Activated CD8-positive, alpha-beta T cell treated with anti-CD3 and anti-CD28 coated beads, Interleukin-2, amount 10 ng/mL, durations not matched to agents 7 days and 5 days (primary cell): ENCODE results near the gene LATS2. TPM values are rescaled to one million over a fixed set of nuclear protein-coding genes. Genes with fewer than 3 reads are reported as not detected.

Experiments used
- ATAC-seq: fragments of 150-1000 bp; cut with Tn5 transposase; one replicate; pipeline ENCODE4 v1.10.0; 2021; ENCODE audit warnings: moderate library complexity
- CTCF ChIA-PET: fragments of 350-600 bp; sonication (Branson Sonifier 250); formaldehyde crosslinking; loops from one replicate; lab custom pipeline; 2021; ENCODE audit warnings: antibody characterized with exemption; lab: Charles Lee
- POLR2A ChIA-PET: fragments of 350-600 bp; sonication (Branson Sonifier 250); formaldehyde crosslinking; loops from one replicate; lab custom pipeline; 2021; ENCODE audit warnings: antibody characterized with exemption; lab: Charles Lee
- DNase-seq: peaks from one replicate; pipeline ENCODE4 v3.0.0-alpha.2; 2020
- H3K27ac Mint-ChIP-seq: one replicate; pipeline ENCODE4 v1.8.0; 2021; ENCODE audit warnings: mild to moderate bottlenecking, mixed read lengths
- H3K27me3 Mint-ChIP-seq: one replicate; pipeline ENCODE4 v1.8.0; 2021; ENCODE audit warnings: low read depth, mixed read lengths
- H3K36me3 Mint-ChIP-seq: one replicate; pipeline ENCODE4 v1.8.0; 2021; ENCODE audit warnings: low read depth, mixed read lengths
- H3K4me1 Mint-ChIP-seq: one replicate; pipeline ENCODE4 v1.8.0; 2021; ENCODE audit warnings: low read depth, mixed read lengths
- H3K4me3 Mint-ChIP-seq: one replicate; pipeline ENCODE4 v1.8.0; 2021; ENCODE audit warnings: mild to moderate bottlenecking, mixed read lengths
- H3K9me3 Mint-ChIP-seq: one replicate; pipeline ENCODE4 v1.8.0; 2022; ENCODE audit warnings: mixed read lengths; ENCODE audit not compliant: insufficient read depth
- total RNA-seq, 2 experiments: library from RNA; stranded (reverse); gene quantifications; one replicate each; pipeline ENCODE4 v1.2.3, GENCODE V29; 2021

Gene LATS2
- total RNA-seq, 2 experiments from 2014 or later, result 3.1 to 4.2 TPM

DNA sequence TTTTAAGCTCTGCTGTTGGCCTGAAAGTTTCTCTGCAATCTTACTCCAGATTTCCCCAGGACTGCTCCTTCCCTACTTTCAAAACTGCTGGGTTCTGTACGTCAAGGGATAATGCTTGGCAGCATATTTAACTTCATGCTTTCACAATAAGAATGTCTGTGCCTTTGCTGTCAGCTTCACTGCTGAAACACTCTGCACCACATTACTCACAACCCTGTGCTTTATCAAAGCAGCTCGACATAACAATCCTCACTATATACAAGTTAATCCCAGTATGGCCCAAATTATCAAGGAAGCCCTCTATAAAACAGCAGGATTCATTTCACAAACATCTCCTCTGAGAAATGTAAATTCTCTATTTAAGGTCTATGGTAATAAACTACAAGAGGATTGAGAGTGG, 17.5 kb downstream of the LATS2 start:
- Mint-ChIP-seq H3K36me3 (no peaks in the 10 kb centered on the region), H3K27ac (no peak overlapping the region), H3K27me3 (peaks cover 7% of the 10 kb centered on the region), H3K4me1 (peaks cover 17% of the 10 kb centered on the region), H3K4me3 (no peak overlapping the region), H3K9me3 (no peaks in the 10 kb centered on the region)
- no peak for ATAC-seq
- ChIA-PET POLR2A (no interaction called here), CTCF (interaction anchor here (0.9 kb wide), 1 partner anchor 11 kb away, joined by 3 read pairs; no protein-coding TSS in a partner anchor)
- DNase-seq, result no peak

DNA sequence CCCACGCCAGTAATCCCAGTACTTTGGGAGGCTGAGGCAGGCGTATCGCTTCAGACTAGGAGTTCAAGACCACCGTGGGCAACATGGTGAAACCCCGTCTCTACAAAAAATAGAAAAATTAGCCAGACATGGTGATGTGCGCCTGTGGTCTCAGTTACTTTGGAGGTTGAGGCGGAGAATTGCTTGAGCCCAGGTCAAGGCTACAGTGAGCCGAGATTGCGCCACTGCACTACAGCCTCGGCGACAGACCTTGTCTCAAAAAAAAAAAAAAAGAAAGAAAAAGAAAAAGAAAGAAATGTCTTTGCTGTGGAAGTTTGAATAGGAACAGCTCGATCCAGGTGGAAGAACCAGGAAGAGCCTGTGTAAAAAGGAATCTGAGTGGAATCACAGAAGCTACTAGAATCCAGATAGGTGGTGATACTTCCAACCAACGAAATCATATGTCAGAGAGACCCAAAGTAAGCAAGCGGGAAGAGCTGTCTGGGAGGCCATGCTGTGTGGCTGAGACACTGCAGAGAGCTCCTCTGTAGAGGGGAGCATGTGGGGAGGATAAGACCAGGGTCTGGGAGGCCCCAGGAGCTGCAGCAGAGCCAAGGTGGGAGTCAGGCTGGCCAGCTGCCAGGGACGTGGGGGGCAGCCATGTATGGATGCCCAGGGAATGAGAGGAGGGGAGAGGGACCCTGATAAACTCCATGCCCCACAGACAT, 21.1 kb downstream of the LATS2 start:
- ChIA-PET POLR2A (no interaction called here), CTCF (no interaction called here)
- Mint-ChIP-seq H3K4me3 (no peak overlapping the region), H3K9me3 (no peaks in the 10 kb centered on the region), H3K36me3 (no peaks in the 10 kb centered on the region), H3K4me1 (peaks cover 15% of the 10 kb centered on the region), H3K27me3 (peaks cover 4% of the 10 kb centered on the region), H3K27ac (no peak overlapping the region)
- ATAC-seq (no peak), DNase-seq (no peak)

DNA sequence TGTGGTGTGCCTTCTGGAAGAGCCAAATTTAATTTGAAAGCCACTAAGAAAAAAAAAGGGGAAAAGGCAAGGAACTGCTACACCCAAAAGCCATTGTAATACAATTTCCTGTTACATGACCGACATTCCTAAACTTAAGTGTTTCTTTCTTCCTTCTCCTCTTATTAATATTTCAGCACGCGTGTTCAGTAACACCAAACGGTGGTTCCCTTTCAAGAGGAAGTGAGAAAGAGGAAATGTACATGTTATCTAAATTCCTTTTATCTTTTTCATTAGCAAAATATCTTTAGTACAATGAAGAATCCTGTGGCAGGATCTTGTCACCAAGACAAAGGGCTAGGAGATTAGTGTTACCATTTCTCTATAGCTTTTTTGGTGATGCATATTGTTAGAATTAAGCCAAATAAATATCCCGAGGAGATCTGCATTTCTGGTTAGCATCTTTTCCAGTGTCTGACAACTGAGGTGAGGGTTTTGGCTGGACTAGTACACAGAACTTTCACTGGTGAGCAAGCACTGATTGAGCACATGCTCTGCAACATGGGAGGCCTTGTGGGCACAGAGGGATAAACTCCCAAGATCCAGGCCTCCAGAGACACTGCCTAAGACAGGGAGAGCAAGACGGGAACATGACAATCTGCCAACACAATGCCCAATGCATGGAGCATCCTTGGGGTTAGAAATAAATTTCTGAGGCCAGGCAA, 22.1 kb downstream of the LATS2 start:
- ATAC-seq (no peak), DNase-seq (no peak)
- Mint-ChIP-seq H3K4me3 (no peak overlapping the region), H3K27ac (peak overlapping the region; percentile 28), H3K36me3 (no peaks in the 10 kb centered on the region), H3K9me3 (no peaks in the 10 kb centered on the region), H3K27me3 (no peaks in the 10 kb centered on the region), H3K4me1 (peaks cover 11% of the 10 kb centered on the region)
- CTCF ChIA-PET, result no interaction called here
- POLR2A ChIA-PET, result no interaction called here

DNA sequence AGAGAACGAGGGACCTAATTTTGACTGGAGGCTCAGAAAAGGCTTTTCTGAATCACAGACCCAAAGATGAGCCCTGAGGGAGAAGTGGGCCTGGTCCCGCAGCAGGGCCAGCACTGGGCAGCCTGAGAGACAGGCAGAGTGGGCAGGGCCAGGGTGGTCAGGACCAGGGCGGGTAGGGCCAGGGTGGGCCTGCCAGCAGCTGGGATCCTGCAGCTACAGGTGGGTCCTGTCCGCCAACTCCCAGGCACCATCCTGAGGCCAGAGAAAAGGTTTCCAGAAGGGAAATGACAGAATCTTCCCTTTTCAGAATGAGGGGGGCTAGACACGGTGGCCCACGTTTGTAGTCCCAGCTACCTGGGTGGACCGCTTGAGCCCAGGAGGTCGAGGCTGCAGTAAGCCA, 23.7 kb downstream of the LATS2 start:
- no peaks in the 10 kb centered on the region for H3K27me3 Mint-ChIP-seq
- H3K36me3 Mint-ChIP-seq, result no peaks in the 10 kb centered on the region
- CTCF ChIA-PET, result no interaction called here
- POLR2A ChIA-PET, result no interaction called here
- H3K9me3 Mint-ChIP-seq, result no peaks in the 10 kb centered on the region
- H3K4me3 Mint-ChIP-seq, result no peak overlapping the region
- H3K27ac Mint-ChIP-seq, result no peak overlapping the region
- ATAC-seq (no peak), DNase-seq (no peak)
- H3K4me1 Mint-ChIP-seq, result peaks cover 11% of the 10 kb centered on the region

DNA sequence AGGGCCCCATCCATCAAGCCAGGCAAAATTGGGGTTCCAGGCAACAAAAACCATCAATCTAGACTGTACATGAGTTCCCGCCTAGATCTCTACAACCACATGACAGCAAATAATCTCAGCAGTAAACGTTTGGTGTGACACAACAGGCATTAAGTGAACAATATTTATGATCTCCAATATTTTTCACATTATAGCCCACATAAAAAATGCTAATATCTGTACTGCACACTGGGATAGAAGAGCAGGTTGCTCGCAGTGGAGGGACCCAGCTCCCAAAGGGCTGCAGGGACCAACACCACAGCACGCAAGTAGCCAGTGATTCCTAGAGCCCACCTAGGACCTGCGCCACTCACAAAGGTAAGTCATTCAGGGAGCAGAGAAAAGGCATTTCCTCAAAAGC, 25.9 kb downstream of the LATS2 start:
- Mint-ChIP-seq H3K4me3 (no peak overlapping the region), H3K9me3 (no peaks in the 10 kb centered on the region), H3K27me3 (no peaks in the 10 kb centered on the region), H3K27ac (no peak overlapping the region), H3K4me1 (peaks cover 13% of the 10 kb centered on the region), H3K36me3 (no peaks in the 10 kb centered on the region)
- no peak for DNase-seq
- POLR2A ChIA-PET, result no interaction called here
- CTCF ChIA-PET, result interaction anchor here (0.7 kb wide), 1 partner anchor 442 kb away, joined by 3 read pairs; no protein-coding TSS in a partner anchor
- ATAC-seq, result no peak

DNA sequence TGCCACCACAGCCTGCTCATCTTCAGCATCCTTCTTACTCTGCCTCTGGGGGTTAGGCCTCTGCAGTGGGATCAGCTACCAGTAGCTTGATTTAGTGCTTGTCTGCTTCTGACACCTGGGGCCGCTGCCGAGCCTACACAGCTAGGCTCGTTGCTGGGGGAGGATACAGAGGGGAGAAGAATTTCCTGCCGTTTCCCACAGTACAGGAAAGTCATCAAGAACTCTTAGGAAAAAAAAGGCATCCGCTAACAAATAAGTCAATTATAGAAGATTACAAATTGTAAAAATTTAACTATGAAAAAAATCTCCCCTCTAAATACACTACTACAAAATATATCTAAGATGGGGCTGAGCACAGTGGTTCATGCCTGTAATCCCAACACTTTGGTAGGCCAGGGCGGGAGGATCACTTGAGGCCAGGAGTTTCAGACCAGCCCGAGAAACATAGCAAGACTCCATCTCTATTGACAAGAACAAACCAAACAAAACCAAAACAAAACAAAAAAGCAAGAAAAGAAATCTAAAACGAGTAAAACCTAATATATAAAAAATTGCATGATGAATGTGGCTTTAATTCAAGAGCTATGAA, 26.7 kb downstream of the LATS2 start:
- ChIA-PET POLR2A (no interaction called here), CTCF (interaction anchor here (0.7 kb wide), 1 partner anchor 443 kb away, joined by 3 read pairs; no protein-coding TSS in a partner anchor)
- ATAC-seq, result no peak
- no peak for DNase-seq
- H3K27me3 Mint-ChIP-seq, result no peaks in the 10 kb centered on the region
- no peaks in the 10 kb centered on the region for H3K36me3 Mint-ChIP-seq
- H3K4me1 Mint-ChIP-seq, result peaks cover 13% of the 10 kb centered on the region
- no peak overlapping the region for H3K4me3 Mint-ChIP-seq
- H3K27ac Mint-ChIP-seq, result no peak overlapping the region
- no peaks in the 10 kb centered on the region for H3K9me3 Mint-ChIP-seq

DNA sequence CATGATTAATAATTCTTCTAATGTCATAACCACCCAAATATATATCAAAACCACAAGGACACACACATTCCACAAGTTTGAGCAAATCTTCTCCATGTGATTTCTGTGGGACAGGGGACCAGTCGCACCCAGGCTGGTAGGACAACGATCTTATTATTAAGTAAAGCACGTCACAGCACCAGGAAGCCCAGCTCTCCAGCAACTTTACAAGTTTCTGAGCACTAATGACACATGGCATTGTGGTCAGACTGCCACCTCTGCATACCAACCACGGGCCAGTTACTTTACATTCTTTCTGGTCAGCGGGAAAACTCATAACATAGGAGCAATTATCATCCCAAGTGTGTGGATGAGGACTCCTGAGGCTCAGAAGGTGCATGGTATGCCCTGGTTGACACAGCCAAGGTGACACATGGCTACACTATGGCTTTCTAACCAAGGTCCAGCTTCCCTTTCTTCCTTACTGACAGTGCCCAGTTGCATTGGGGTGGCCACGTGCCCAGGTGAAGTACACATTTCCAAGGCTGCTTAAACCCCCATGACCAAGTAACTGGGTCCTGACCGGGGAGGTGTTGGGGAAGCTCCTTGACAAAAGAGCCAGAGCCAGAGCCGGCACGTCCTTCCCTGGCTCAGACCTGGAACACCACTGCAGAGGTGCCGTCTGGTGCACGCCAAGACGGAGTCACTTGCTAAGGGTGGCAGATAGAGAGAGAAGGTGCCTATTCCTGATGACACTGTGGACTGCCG, 27.4 kb downstream of the LATS2 start:
- Mint-ChIP-seq H3K27me3 (no peaks in the 10 kb centered on the region), H3K27ac (no peak overlapping the region), H3K4me1 (peaks cover 6% of the 10 kb centered on the region), H3K4me3 (no peak overlapping the region), H3K36me3 (no peaks in the 10 kb centered on the region), H3K9me3 (no peaks in the 10 kb centered on the region)
- CTCF ChIA-PET, result no interaction called here
- DNase-seq (no peak), ATAC-seq (no peak)
- POLR2A ChIA-PET, result no interaction called here

DNA sequence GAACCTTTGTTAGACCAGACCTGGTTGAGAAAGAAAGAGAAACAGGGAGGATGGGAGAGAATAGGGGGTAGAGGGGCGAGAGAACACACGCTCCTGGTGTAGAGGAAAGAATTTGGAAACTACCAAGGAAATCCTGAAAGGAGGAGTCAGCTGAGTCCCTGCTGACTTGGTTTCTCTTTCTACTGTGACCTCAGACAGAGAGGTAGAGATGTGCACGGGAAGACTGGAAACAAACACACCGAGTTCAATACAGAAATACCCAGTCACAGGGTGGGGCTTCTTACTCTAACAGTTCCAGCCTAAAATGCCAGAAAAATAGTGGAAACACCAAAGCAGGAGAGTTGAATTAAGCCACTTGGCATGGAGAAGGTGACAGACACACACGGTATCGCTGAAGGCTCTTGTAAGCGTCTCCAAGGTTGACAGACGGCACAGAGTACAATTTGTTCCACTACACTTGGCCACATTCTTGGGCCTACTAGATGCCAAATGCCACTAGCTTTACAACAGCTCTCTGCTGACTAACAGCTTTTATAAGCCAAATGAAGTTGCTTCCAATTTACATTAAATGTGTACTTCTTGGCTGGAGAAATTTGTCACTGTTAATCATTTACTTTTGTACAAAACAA, 28.1 kb downstream of the LATS2 start:
- DNase-seq (no peak), ATAC-seq (no peak)
- no peak overlapping the region for H3K27ac Mint-ChIP-seq
- peaks cover 2% of the 10 kb centered on the region for H3K4me1 Mint-ChIP-seq
- no peaks in the 10 kb centered on the region for H3K9me3 Mint-ChIP-seq
- no peaks in the 10 kb centered on the region for H3K36me3 Mint-ChIP-seq
- no peaks in the 10 kb centered on the region for H3K27me3 Mint-ChIP-seq
- H3K4me3 Mint-ChIP-seq, result no peak overlapping the region
- CTCF ChIA-PET, result no interaction called here
- POLR2A ChIA-PET, result no interaction called here

DNA sequence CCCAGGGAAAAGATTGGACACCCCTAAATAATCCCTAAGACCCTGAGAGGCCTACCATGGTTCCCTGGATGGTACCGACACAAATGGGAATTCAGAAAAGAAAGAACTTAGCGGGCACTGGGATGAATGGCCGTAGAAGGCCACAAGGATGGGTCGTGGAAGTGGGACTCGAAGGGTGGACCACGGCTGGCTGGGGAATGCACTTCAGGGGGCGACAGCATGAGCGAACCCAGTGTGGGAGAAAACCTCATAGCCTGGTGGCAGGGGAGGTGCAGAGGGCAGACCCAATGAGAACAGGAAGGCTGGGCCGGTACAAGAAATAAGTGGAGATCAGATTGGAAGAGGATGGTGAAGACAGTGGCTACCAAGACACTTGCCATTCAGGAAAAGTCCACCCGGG, 28.7 kb downstream of the LATS2 start:
- H3K27me3 Mint-ChIP-seq, result no peaks in the 10 kb centered on the region
- ATAC-seq (no peak), DNase-seq (no peak)
- H3K36me3 Mint-ChIP-seq, result no peaks in the 10 kb centered on the region
- CTCF ChIA-PET, result no interaction called here
- POLR2A ChIA-PET, result no interaction called here
- no peaks in the 10 kb centered on the region for H3K9me3 Mint-ChIP-seq
- no peak overlapping the region for H3K4me3 Mint-ChIP-seq
- no peak overlapping the region for H3K27ac Mint-ChIP-seq
- H3K4me1 Mint-ChIP-seq, result peaks cover 2% of the 10 kb centered on the region

DNA sequence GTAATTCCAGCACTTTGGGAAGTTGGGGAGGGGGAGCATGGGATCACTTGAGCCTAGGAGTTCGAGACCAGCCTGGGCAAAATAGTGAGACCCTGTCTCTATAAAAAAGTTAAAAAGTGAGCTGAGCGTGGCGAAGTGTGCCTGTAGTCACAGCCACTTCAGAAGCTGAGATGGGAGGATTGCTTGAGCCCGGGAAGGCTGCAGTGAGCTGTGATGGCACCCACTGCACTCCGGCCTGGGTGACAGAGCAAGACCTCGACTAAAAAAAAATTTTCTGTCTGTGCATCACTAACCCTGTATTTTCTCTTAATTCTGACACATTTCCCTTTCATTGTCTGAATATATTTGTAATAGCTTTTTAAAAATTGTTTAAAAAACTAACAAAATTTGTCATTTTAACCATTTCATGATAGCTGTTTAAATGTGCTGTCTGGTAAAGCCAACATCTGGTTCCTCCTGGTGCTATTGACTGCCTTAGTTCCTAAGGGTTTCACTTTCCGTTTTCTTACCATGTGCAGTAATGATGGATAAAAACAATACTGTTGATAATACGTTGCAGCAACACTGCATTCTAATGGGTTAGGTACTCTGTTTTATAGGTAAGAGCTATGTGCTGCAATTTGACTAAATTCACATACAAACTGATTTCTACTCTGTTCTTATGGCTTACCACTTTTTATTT, 29.7 kb downstream of the LATS2 start:
- POLR2A ChIA-PET, result no interaction called here
- DNase-seq (no peak), ATAC-seq (no peak)
- H3K9me3 Mint-ChIP-seq, result no peaks in the 10 kb centered on the region
- H3K36me3 Mint-ChIP-seq, result no peaks in the 10 kb centered on the region
- H3K4me3 Mint-ChIP-seq, result no peak overlapping the region
- CTCF ChIA-PET, result no interaction called here
- no peak overlapping the region for H3K27ac Mint-ChIP-seq
- peaks cover 2% of the 10 kb centered on the region for H3K4me1 Mint-ChIP-seq
- no peaks in the 10 kb centered on the region for H3K27me3 Mint-ChIP-seq

DNA sequence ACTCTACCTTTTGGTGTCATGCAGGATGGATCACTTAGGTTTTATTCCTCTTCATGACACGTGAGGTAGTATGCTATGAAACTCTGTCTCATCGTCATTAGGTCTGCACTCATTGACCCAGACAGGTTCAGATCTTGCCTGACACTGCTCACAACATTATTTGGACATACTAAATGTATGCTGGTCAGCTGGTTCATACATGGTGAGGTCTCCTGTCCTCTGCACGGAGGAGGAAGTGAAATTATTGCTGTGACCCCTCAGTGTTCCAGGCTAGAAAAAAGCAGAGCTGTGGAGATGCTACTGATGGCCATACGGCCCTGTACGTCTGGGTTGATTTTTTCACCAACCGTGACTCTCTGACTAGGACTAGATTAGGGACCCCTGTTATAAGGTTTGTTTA, 35.8 kb downstream of the LATS2 start:
- CTCF ChIA-PET, result no interaction called here
- H3K27ac Mint-ChIP-seq, result no peak overlapping the region
- DNase-seq (no peak), ATAC-seq (no peak)
- no peak overlapping the region for H3K4me3 Mint-ChIP-seq
- POLR2A ChIA-PET, result no interaction called here
- no peaks in the 10 kb centered on the region for H3K27me3 Mint-ChIP-seq
- H3K9me3 Mint-ChIP-seq, result no peaks in the 10 kb centered on the region
- H3K36me3 Mint-ChIP-seq, result no peaks in the 10 kb centered on the region
- no peaks in the 10 kb centered on the region for H3K4me1 Mint-ChIP-seq
